Fibroblast of the aortic adventitia (primary cell): Measurements from ENCODE around the gene AP1G2. TPM values are rescaled to one million over a fixed set of nuclear protein-coding genes. Genes with fewer than 3 reads are reported as not detected.

Experiments used
- DNase-seq: peaks from one replicate; pipeline ENCODE4 v3.0.0-alpha.2; 2010; ENCODE audit warnings: low read depth
- H3K4me3 ChIP-seq: 2 replicates; pipeline ENCODE4 v1.5.1; 2011; ENCODE audit warnings: low read depth, mild to moderate bottlenecking, control low read depth, low read length, moderate library complexity
- total RNA-seq: library from RNA; depleted of rRNA; stranded (reverse); fragments of >200 nt; gene quantifications from 2 replicates; pipeline ENCODE4 v1.2.3, GENCODE V29; 2012; ENCODE audit warnings: low replicate concordance
- TF ChIP-seq, protein P1 (sequence below): IDR thresholded peaks from 2 replicates; pipeline ENCODE4 v1.5.1; 2011; ENCODE audit warnings: mild to moderate bottlenecking, low read length, control low read depth, inconsistent platforms; ENCODE audit not compliant: insufficient read depth

Gene AP1G2
- total RNA-seq, 1 donor = 4.0 TPM

DNA sequence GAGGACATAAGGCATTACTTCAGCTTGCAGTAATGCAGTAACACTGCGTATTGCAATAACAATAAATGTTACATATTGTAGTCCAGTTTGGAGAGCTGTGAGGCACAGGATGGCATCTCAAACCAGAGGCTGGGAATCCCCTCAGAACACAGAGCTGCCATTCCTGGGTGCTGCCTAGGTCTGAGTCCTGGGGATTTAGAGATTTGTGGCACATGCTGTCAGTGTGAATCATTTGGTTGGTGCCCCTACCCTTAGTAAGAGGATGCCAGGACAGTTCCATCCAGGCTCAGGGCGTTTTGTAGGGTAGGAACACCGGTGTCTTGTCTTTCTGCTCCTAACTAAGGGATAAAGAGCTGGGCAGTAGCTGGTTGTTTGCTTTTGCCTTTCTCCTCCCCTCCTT lies 38.6 kb downstream of the AP1G2 start:
- H3K4me3 ChIP-seq = no peak overlapping the region
- TF ChIP-seq, protein P1, sequence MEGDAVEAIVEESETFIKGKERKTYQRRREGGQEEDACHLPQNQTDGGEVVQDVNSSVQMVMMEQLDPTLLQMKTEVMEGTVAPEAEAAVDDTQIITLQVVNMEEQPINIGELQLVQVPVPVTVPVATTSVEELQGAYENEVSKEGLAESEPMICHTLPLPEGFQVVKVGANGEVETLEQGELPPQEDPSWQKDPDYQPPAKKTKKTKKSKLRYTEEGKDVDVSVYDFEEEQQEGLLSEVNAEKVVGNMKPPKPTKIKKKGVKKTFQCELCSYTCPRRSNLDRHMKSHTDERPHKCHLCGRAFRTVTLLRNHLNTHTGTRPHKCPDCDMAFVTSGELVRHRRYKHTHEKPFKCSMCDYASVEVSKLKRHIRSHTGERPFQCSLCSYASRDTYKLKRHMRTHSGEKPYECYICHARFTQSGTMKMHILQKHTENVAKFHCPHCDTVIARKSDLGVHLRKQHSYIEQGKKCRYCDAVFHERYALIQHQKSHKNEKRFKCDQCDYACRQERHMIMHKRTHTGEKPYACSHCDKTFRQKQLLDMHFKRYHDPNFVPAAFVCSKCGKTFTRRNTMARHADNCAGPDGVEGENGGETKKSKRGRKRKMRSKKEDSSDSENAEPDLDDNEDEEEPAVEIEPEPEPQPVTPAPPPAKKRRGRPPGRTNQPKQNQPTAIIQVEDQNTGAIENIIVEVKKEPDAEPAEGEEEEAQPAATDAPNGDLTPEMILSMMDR = no peak
- no peak for DNase-seq

DNA sequence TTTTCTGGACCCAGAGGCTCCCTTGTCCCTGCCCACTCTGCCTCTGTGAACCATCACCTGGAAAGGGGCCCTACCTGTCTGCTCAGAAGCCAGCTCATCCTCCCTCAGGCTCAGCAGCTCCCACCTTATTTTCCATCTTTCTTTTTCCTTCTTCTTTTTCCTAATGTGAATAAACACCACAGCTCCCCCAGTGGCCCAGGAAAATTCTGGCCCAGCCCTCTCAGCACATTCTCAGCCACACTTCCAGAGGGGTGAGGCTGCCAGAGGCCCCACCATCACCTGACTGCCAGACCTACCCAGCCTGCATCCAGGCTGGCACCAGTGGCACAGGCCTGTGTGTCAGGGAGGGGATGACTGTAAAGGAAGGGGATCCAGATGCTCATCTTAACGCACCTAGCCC lies 39.0 kb downstream of the AP1G2 start:
- no peak for DNase-seq
- TF ChIP-seq, protein P1 = peak; percentile 20
- H3K4me3 ChIP-seq = no peak overlapping the region

DNA sequence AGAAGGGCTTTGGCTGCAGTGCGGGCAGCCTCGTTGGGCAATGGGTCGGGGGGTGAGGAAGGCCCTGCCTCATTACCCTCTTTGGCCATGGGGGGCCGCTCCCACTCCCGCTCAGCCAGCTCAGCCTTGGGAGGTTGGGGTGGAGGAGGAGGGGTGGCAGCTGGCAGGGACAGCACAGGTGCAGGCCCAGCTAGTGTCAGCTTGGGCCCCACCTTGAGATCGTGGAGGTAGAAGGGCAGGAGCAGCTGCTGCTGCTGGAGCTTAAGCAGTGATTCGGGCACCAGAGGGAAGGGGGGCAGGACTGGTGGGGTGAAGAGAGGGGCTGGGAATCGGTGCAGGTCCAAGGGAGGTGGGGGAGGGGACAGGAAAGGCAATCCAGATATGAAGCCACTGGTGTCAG lies 42.0 kb downstream of the AP1G2 start:
- TF ChIP-seq, protein P1 = no peak
- DNase-seq = no peak
- no peak overlapping the region for H3K4me3 ChIP-seq

DNA sequence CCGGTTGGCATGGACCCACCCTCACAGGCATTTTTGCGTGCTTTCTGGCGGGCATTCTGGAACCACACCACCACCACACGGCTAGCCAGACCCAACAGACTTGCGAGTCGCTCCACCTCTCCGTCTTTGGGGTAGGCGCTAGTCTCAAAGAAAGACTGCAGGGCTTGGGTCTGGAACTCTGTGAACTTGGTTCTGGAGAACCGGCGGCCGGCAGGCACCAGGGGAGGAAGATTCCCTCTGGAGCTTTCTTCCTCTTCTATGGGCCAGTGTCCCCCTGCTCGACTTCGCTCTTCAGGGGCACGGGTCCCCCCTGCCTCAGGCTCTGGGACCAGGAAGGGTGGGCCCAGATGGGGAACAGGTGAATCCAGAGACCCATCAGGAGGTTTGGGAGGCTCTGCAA lies 42.6 kb downstream of the AP1G2 start:
- TF ChIP-seq, protein P1 = no peak
- DNase-seq = no peak
- H3K4me3 ChIP-seq = no peak overlapping the region

DNA sequence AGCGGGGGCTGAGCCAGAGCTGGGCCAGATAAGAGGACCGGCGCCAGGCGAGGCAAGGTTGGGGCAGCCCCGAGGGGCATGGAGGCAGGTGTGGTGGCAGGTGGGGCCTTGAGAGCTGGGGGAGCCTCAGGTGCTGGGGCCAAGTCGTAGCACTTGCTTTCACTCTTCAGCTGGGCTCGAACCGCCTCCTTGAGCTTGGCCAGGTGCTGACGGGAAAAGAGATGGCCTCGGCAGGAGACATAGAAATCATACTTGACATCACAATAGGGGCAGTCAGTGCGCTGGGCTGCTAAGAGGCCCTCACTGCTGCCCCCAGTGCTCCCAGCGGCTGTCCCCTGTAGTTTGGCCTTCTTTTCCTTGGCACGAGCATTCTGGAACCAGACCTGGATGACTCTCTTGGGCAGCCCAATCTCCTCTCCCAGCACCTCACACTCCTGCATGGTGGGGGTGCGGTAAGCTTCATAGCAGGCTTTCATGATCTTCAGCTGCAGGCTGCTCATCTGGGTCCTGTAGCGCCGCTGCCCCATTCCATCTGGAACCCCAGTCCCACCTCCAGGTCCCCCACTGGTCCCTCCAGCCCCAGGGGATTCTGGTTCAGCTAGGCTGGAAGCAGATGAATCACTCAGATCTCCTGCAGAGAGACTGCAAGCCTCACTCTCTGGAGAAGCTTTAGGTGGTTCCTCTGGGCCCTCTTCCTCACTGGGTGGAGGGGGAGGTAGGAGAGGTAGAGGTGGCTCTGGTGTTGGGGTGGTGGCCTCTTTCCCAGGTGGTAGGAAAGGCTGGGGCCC lies 44.2 kb downstream of the AP1G2 start:
- TF ChIP-seq, protein P1 = no peak
- H3K4me3 ChIP-seq = no peak overlapping the region
- DNase-seq = no peak

DNA sequence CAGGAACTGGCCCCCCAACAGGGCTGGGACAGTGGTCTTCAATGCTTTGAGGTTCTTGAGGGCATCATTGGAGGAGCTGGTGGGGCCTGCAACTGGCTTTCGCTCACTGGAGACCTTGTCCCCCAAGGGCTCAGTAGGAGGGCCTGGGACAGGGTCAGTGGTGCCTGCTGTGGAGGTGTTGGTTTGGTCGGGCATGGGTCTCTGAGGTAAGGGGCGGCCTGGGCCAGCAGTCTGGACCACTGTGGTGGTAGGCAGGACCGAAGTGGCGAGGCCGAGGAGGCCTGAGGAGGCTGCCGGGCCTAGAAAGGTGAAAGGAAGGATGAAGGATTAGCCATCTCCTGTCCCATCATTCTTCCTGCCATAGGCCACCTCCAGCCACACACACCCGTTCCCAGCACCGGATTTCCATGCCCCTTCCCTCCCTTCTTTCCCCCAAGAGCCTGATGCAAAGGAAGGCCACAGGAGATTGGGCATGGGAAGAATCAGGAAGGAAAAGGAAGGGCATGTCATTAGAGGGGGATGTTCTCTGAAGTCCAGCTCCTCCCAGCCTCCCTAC lies 44.9 kb downstream of the AP1G2 start:
- no peak overlapping the region for H3K4me3 ChIP-seq
- TF ChIP-seq, protein P1 = no peak
- no peak for DNase-seq
